Measurements from ENCODE around the gene MASP2. TPM values are rescaled to one million over a fixed set of nuclear protein-coding genes. Genes with fewer than 3 reads are reported as not detected.
"Not testable (repeated sequence)": the region's sequence is repeated elsewhere in the genome, so short reads cannot be mapped to it uniquely, and the experiment has no call there.

Gene MASP2
- total RNA-seq, 1 donor from 2014 or later, result not detected

GRCh38 chr1:11044086-11044848 is 2.8 kb downstream of the MASP2 start:
- H3K4me3 ChIP-seq (ENCODE audit: low read depth, low read length), result no peak overlapping the region
- no peaks in the 10 kb centered on the region for H3K36me3 ChIP-seq (ENCODE audit: control insufficient read depth, insufficient read depth, low read length)
- H3K27me3 ChIP-seq (ENCODE audit: control insufficient read depth, insufficient read depth, low read length), result no peaks in the 10 kb centered on the region
- DNase-seq (ENCODE audit: low read depth) (no peak), FAIRE-seq (no peak)
- TF ChIP-seq CTCF (IDR thresholded peaks at IDR 0.05; ENCODE audit: insufficient read depth, low read length, severe bottlenecking), result no peak

GRCh38 chr1:11042995-11043874 is 3.8 kb downstream of the MASP2 start:
- no peak for FAIRE-seq
- Histone ChIP-seq H3K36me3 (ENCODE audit: control insufficient read depth, insufficient read depth, low read length) (no peaks in the 10 kb centered on the region), H3K27me3 (ENCODE audit: control insufficient read depth, insufficient read depth, low read length) (peaks cover 1% of the 10 kb centered on the region), H3K4me3 (ENCODE audit: low read depth, low read length) (no peak overlapping the region)
- TF ChIP-seq CTCF (IDR thresholded peaks at IDR 0.05; ENCODE audit: insufficient read depth, low read length, severe bottlenecking), result no peak
- no peak for DNase-seq (ENCODE audit: low read depth)

GRCh38 chr1:11042065-11042464 is 5.0 kb downstream of the MASP2 start:
- FAIRE-seq (no peak), DNase-seq (ENCODE audit: low read depth) (no peak)
- no peak for TF ChIP-seq CTCF (IDR thresholded peaks at IDR 0.05; ENCODE audit: insufficient read depth, low read length, severe bottlenecking)
- H3K36me3 ChIP-seq (ENCODE audit: control insufficient read depth, insufficient read depth, low read length), result no peaks in the 10 kb centered on the region
- peaks cover 1% of the 10 kb centered on the region for H3K27me3 ChIP-seq (ENCODE audit: control insufficient read depth, insufficient read depth, low read length)
- no peak overlapping the region for H3K4me3 ChIP-seq (ENCODE audit: low read depth, low read length)

GRCh38 chr1:11041048-11041447 is 6.0 kb downstream of the MASP2 start:
- TF ChIP-seq CTCF (IDR thresholded peaks at IDR 0.05; ENCODE audit: insufficient read depth, low read length, severe bottlenecking), result no peak
- Histone ChIP-seq H3K36me3 (ENCODE audit: control insufficient read depth, insufficient read depth, low read length) (no peaks in the 10 kb centered on the region), H3K4me3 (ENCODE audit: low read depth, low read length) (no peak overlapping the region), H3K27me3 (ENCODE audit: control insufficient read depth, insufficient read depth, low read length) (peaks cover 1% of the 10 kb centered on the region)
- FAIRE-seq, result no peak
- no peak for DNase-seq (ENCODE audit: low read depth)

GRCh38 chr1:11040105-11040429 is 7.0 kb downstream of the MASP2 start:
- not testable (repeated sequence) for H3K4me3 ChIP-seq (ENCODE audit: low read depth, low read length); H3K27me3 ChIP-seq (ENCODE audit: control insufficient read depth, insufficient read depth, low read length); FAIRE-seq; H3K36me3 ChIP-seq (ENCODE audit: control insufficient read depth, insufficient read depth, low read length); DNase-seq (ENCODE audit: low read depth)

GRCh38 chr1:11039351-11040104 is 7.5 kb downstream of the MASP2 start:
- DNase-seq (ENCODE audit: low read depth), result no peak
- Histone ChIP-seq H3K36me3 (ENCODE audit: control insufficient read depth, insufficient read depth, low read length) (no peaks in the 10 kb centered on the region), H3K4me3 (ENCODE audit: low read depth, low read length) (no peak overlapping the region), H3K27me3 (ENCODE audit: control insufficient read depth, insufficient read depth, low read length) (peaks cover 1% of the 10 kb centered on the region)
- no peak for FAIRE-seq
- no peak for TF ChIP-seq CTCF (IDR thresholded peaks at IDR 0.05; ENCODE audit: insufficient read depth, low read length, severe bottlenecking)

Measured in bronchial epithelial cell (primary cell).